ENCODE results near the gene ATP8A2. TPM values are rescaled to one million over a fixed set of nuclear protein-coding genes. Genes with fewer than 3 reads are reported as not detected.
"Not testable (repeated sequence)": the region's sequence is repeated elsewhere in the genome, so short reads cannot be mapped to it uniquely, and the experiment has no call there.

The ATP8A2 gene
- total and polyA plus RNA-seq, 7 donors = under 0.01 to 2.2 (median 1.2) TPM; not detected in 1

GRCh38 chr13:25501231-25501630 lies 129.5 kb downstream of the ATP8A2 start:
- TF ChIP-seq POLR2AphosphoS5 (IDR thresholded peaks at IDR 0.05) (no peak), CTCF (IDR thresholded peaks at IDR 0.05) (no peak), POLR2A (IDR thresholded peaks at IDR 0.05) (no peak)
- H3K9me3 ChIP-seq = no peaks in the 10 kb centered on the region
- no peaks in the 10 kb centered on the region for H3K4me1 ChIP-seq
- no peaks in the 10 kb centered on the region for H3K27me3 ChIP-seq
- no peak overlapping the region for H3K4me3 ChIP-seq
- no peak for DNase-seq
- 50 to 69% methylated on average over 3 of the region's 3 CpGs for WGBS, 2 donors
- intact Hi-C loops (cut with DNase I) = no loop called here
- no peaks in the 10 kb centered on the region for H3K36me3 ChIP-seq
- no peak overlapping the region for H3K27ac ChIP-seq

- 56 to 69% methylated on average over 3 of the region's 3 CpGs for WGBS, 2 donors
- Histone ChIP-seq H3K27me3 (no peaks in the 10 kb centered on the region), H3K9me3 (no peaks in the 10 kb centered on the region), H3K4me1 (no peaks in the 10 kb centered on the region), H3K27ac (no peak overlapping the region), H3K4me3 (no peak overlapping the region), H3K36me3 (no peaks in the 10 kb centered on the region)
- TF ChIP-seq POLR2A (IDR thresholded peaks at IDR 0.05) = no peak
- no peak for TF ChIP-seq EP300 (IDR thresholded peaks at IDR 0.05)
- no peak for TF ChIP-seq CTCF (IDR thresholded peaks at IDR 0.05)
- TF ChIP-seq POLR2AphosphoS5 (IDR thresholded peaks at IDR 0.05) = no peak
- DNase-seq = no peak
- intact Hi-C loops (cut with DNase I) = no loop called here
Measured at GRCh38 chr13:25502031-25502430, 130.3 kb downstream of the ATP8A2 start.

GRCh38 chr13:25502551-25502950 lies 130.8 kb downstream of the ATP8A2 start:
- Histone ChIP-seq H3K4me1 (no peaks in the 10 kb centered on the region), H3K4me3 (no peak overlapping the region), H3K36me3 (no peaks in the 10 kb centered on the region), H3K9me3 (no peaks in the 10 kb centered on the region), H3K27ac (no peak overlapping the region), H3K27me3 (no peaks in the 10 kb centered on the region)
- intact Hi-C loops (cut with DNase I) = no loop called here
- DNase-seq = no peak
- 37 to 81% methylated on average over 6 of the region's 6 CpGs for WGBS, 2 donors
- TF ChIP-seq POLR2AphosphoS5 (IDR thresholded peaks at IDR 0.05) (no peak), POLR2A (IDR thresholded peaks at IDR 0.05) (no peak), CTCF (IDR thresholded peaks at IDR 0.05) (no peak), EP300 (IDR thresholded peaks at IDR 0.05) (no peak)

- 78 to 85% methylated on average over 4 of the region's 4 CpGs for WGBS, 2 donors
- H3K4me3 ChIP-seq = no peak overlapping the region
- no peak for TF ChIP-seq POLR2AphosphoS5 (IDR thresholded peaks at IDR 0.05)
- TF ChIP-seq POLR2A (IDR thresholded peaks at IDR 0.05) = no peak
- no peak for TF ChIP-seq EP300 (IDR thresholded peaks at IDR 0.05)
- no peak for TF ChIP-seq CTCF (IDR thresholded peaks at IDR 0.05)
- H3K27me3 ChIP-seq = no peaks in the 10 kb centered on the region
- no peaks in the 10 kb centered on the region for H3K36me3 ChIP-seq
- DNase-seq = no peak
- no peaks in the 10 kb centered on the region for H3K9me3 ChIP-seq
- intact Hi-C loops (cut with DNase I) = no loop called here
- no peak overlapping the region for H3K27ac ChIP-seq
- H3K4me1 ChIP-seq = no peaks in the 10 kb centered on the region
Measured at GRCh38 chr13:25503856-25504255, 132.1 kb downstream of the ATP8A2 start.

- no peak for DNase-seq
- peaks cover 0 to 5% (median 2%) of the 10 kb centered on the region in 4 donors for H3K9me3 ChIP-seq
- H3K36me3 ChIP-seq = no peaks in the 10 kb centered on the region
- intact Hi-C loops (cut with DNase I) = no loop called here
- TF ChIP-seq EP300 (IDR thresholded peaks at IDR 0.05) = no peak
- TF ChIP-seq POLR2A (IDR thresholded peaks at IDR 0.05) = no peak
- no peak for TF ChIP-seq POLR2AphosphoS5 (IDR thresholded peaks at IDR 0.05)
- no peak for TF ChIP-seq CTCF (IDR thresholded peaks at IDR 0.05)
- 43 to 69% methylated on average over 1 of the region's 1 CpG for WGBS, 2 donors
- H3K4me1 ChIP-seq = no peaks in the 10 kb centered on the region
- H3K27me3 ChIP-seq = peaks cover 0 to 3% (median 0%) of the 10 kb centered on the region in 3 donors
- no peak overlapping the region for H3K27ac ChIP-seq
- H3K4me3 ChIP-seq = no peak overlapping the region
Measured at GRCh38 chr13:25507841-25508240, 136.1 kb downstream of the ATP8A2 start.

- WGBS, 2 donors = 94 to 97% methylated on average over 32 of the region's 32 CpGs
- intact Hi-C loops (cut with DNase I); H3K27me3 ChIP-seq; H3K4me1 ChIP-seq; H3K4me3 ChIP-seq; DNase-seq; H3K36me3 ChIP-seq; H3K27ac ChIP-seq; H3K9me3 ChIP-seq: not testable (repeated sequence)
Measured at GRCh38 chr13:25513060-25513459, 141.3 kb downstream of the ATP8A2 start.
